Heart left ventricle (tissue), 16 donors: ENCODE measurements around the gene APC. TPM values are rescaled to one million over a fixed set of nuclear protein-coding genes. Genes with fewer than 3 reads are reported as not detected.

Experiments used
- ATAC-seq, 4 donors: fragments of 200-7000 bp; cut with Tn5 transposase; one replicate each; pipeline ENCODE4 v1.9.1; 2020 to 2022; ENCODE audit warnings: moderate library complexity in 4 of 4, mild to moderate bottlenecking in 3 of 4, moderate number of reproducible peaks in 1 of 4
- DNase-seq, 5 donors: peaks; one replicate each; pipeline ENCODE4 v3.0.0-alpha.2; 2020
- H3K27ac ChIP-seq, 12 donors: fragments of 200-600 bp; sonication (generic) in 4 of 12; one replicate each; pipeline versions ENCODE4 v1.5.0 to v1.8.0; 2016 to 2022; ENCODE audit warnings: mild to moderate bottlenecking in 2 of 12
- H3K27me3 ChIP-seq, 9 donors: fragments of 200-600 bp; sonication (generic) in 2 of 9; one replicate each; pipeline versions ENCODE4 v1.5.1 to v1.8.0; 2016 to 2022; ENCODE audit warnings: mild to moderate bottlenecking in 3 of 9
- H3K36me3 ChIP-seq, 9 donors: fragments of 200-600 bp; sonication (generic) in 2 of 9; one replicate each; pipeline versions ENCODE4 v1.5.0 to v1.8.0; 2018 to 2022; ENCODE audit warnings: mild to moderate bottlenecking in 2 of 9
- H3K4me1 ChIP-seq, 12 donors: fragments of 200-600 bp; sonication (generic) in 4 of 12; one replicate each; pipeline versions ENCODE4 v1.5.0 to v1.8.0; 2016 to 2022; ENCODE audit warnings: mild to moderate bottlenecking in 3 of 12
- H3K4me3 ChIP-seq, 12 donors: fragments of 200-600 bp; sonication (generic) in 4 of 12; one replicate each; pipeline versions ENCODE4 v1.5.0 to v1.8.0; 2017 to 2022; ENCODE audit warnings: mild to moderate bottlenecking in 9 of 12, moderate library complexity in 4 of 12
- H3K9me3 ChIP-seq, 12 donors: fragments of 200-600 bp; sonication (generic) in 4 of 12; one replicate each; pipeline versions ENCODE4 v1.5.0 to v1.8.0; 2016 to 2022; ENCODE audit warnings: mild to moderate bottlenecking in 1 of 12
- CTCF ChIP-seq, 12 donors: fragments of 200-600 bp; sonication (generic) in 4 of 12; IDR thresholded peaks; one replicate each; pipeline versions ENCODE4 v1.5.0 to v1.8.0; 2018 to 2022; ENCODE audit warnings: antibody characterized with exemption in 12 of 12, mild to moderate bottlenecking in 5 of 12
- POLR2A ChIP-seq, 2 donors: fragments of 450-650 bp; IDR thresholded peaks; one replicate each; pipeline ENCODE4 v1.6.1; 2017; ENCODE audit warnings: antibody characterized with exemption in 2 of 2, mild to moderate bottlenecking in 2 of 2, moderate library complexity in 2 of 2
- WGBS, 4 donors: extraction: QIAGEN DNeasy Blood & Tissue Kit in 2 of 4; methylation state at CpG; one replicate each; pipeline versions ENCODE4 v1.1.5 to v1.1.7; 2013 to 2018; 5-methylcytosine and 5-hydroxymethylcytosine counted together
- intact Hi-C, 10 donors: fragments of 100-400 bp; cut with DNase I; formaldehyde crosslinking; loops; one replicate each; pipeline versions ENCODE4 v1.11.1 to v1.14.2; 2022
- polyA plus RNA-seq, 2 donors: library from polyadenylated mRNA; stranded (reverse); fragments of 200-250 nt; gene quantifications; one replicate each; pipeline ENCODE4 v1.2.3, GENCODE V29; 2013
- total RNA-seq, 9 donors: library from RNA; depleted of rRNA in 2 of 9; stranded (reverse); fragments of >200 nt in 2 of 9; fragmentation: NEBNext Ultra II Directional in 3 of 9; extraction: Animal tissue kit (Norgen Biotek cat#: 25700) in 3 of 9; gene quantifications; one replicate each; pipeline versions ENCODE4 v1.1.0 to v1.2.4, GENCODE V29; 2016 to 2023
- donor health status: ischemic (EF 13 %, LVEDD 7.1; RV severe dilation, severe dysfunction).
- donor health status: healthy with polysubstance abuse.
- donor health status: DM: no; HTN: yes; CAD: no.
- donor health status: DM: no; HTN: no; CAD: no.
- donor health status: ischemic (EF 25% LVEDD 6.9; RV normal size, moderate dysfunction).
- donor health status: ischemic (EF 25% LVEDD 5.7; RV mildly dilated, moderate dysfunction).
- donor health status: healthy.
- donor health status: DM: yes; HTN: yes; CAD: no.
- donor health status: ischemic (EF 35%, LVEDD 5.7; RV mildly dilated, moderate dysfunction).
- donor health status: nonischemic (EF 11% LVEDD 7.7; RV severe dilation, severe dysfunction).
- donor health status: DM: yes; HTN: yes; CAD: no.
- donor health status: PGD.
- donor health status: ischemic (EF 29% LVEDD 5.4; RV normal size, mild dysfunction).
- donor health status: nonischemic (EF 23%, LVEDD 6.1; RV moderate dilation, normal function).

The APC gene
- total and polyA plus RNA-seq, 11 donors = 3.8 to 65.3 (median 37.4) TPM

- H3K9me3 ChIP-seq = no peaks in the 10 kb centered on the region
- H3K27me3 ChIP-seq = no peaks in the 10 kb centered on the region
- WGBS, 4 donors = 32 to 37% (median 35%) methylated on average over 7 of the region's 7 CpGs
- H3K4me1 ChIP-seq = peaks cover 0 to 31% (median 18%) of the 10 kb centered on the region in 12 donors
- H3K36me3 ChIP-seq = no peaks in the 10 kb centered on the region
- no peak overlapping the region for H3K4me3 ChIP-seq
- DNase-seq (peak in 4 of 5 donors; percentile 36 to 52 (median 47)), ATAC-seq (peak in 3 of 4 donors; percentile 19 to 49 (median 41))
- no peak for TF ChIP-seq CTCF (IDR thresholded peaks at IDR 0.05)
- TF ChIP-seq POLR2A (IDR thresholded peaks at IDR 0.05) = no peak
- intact Hi-C loops = loop anchor here in 1 of 10 donors (10.0 kb wide), 1 partner anchor 51 kb away; no protein-coding TSS in a partner anchor
- H3K27ac ChIP-seq = peak overlapping the region in 7 of 12 donors; percentile 2 to 48 (median 28)
Measured at GRCh38 chr5:112703866-112704820, 33.5 kb upstream of the APC start.

GRCh38 chr5:112706446-112707016 lies 31.2 kb upstream of the APC start:
- WGBS, 4 donors = 91 to 95% (median 93%) methylated on average over 4 of the region's 4 CpGs
- H3K36me3 ChIP-seq = no peaks in the 10 kb centered on the region
- H3K27me3 ChIP-seq = no peaks in the 10 kb centered on the region
- H3K4me1 ChIP-seq = peaks cover 0 to 55% (median 37%) of the 10 kb centered on the region in 12 donors
- intact Hi-C loops = loop anchor here in 1 of 10 donors (10.0 kb wide), 1 partner anchor 48 kb away; no protein-coding TSS in a partner anchor
- peak overlapping the region in 10 of 12 donors; percentile 70 to 98 (median 86) for H3K4me3 ChIP-seq
- no peaks in the 10 kb centered on the region for H3K9me3 ChIP-seq
- ATAC-seq = no peak
- peak overlapping the region in 9 of 12 donors; percentile 80 to 98 (median 94) for H3K27ac ChIP-seq
- no peak for DNase-seq
- no peak for TF ChIP-seq POLR2A (IDR thresholded peaks at IDR 0.05)
- no peak for TF ChIP-seq CTCF (IDR thresholded peaks at IDR 0.05)

- H3K27ac ChIP-seq = peak overlapping the region; percentile 62 to 98 (median 94)
- peak; percentile 99 to 100 (median 99) for DNase-seq
- peak overlapping the region; percentile 39 to 98 (median 85) for H3K4me3 ChIP-seq
- H3K36me3 ChIP-seq = no peaks in the 10 kb centered on the region
- TF ChIP-seq POLR2A (IDR thresholded peaks at IDR 0.05) = peak in 1 of 2 donors; percentile 82
- no peak for TF ChIP-seq CTCF (IDR thresholded peaks at IDR 0.05)
- ATAC-seq = peak; percentile 96 to 98 (median 98)
- WGBS, 4 donors = 2 to 3% (median 3%) methylated on average over 45 to 61 of the region's 61 CpGs
- intact Hi-C loops = loop anchor here in 1 of 10 donors (10.0 kb wide), 1 partner anchor 47 kb away; no protein-coding TSS in a partner anchor
- H3K4me1 ChIP-seq = peaks cover 0 to 60% (median 40%) of the 10 kb centered on the region in 12 donors
- H3K27me3 ChIP-seq = no peaks in the 10 kb centered on the region
- no peaks in the 10 kb centered on the region for H3K9me3 ChIP-seq
Measured at GRCh38 chr5:112707187-112708102, 30.2 kb upstream of the APC start.
